Breast epithelium (tissue), 3 donors: ENCODE results near the gene BTBD7.

Experiments used
- POLR2AphosphoS5 ChIP-seq, 3 donors: sonication (generic); formaldehyde crosslinking; IDR thresholded peaks; one replicate each; pipeline ENCODE4 v1.6.1; 2017; ENCODE audit warnings: antibody characterized with exemption in 3 of 3
- TF ChIP-seq, protein P1 (sequence below), 3 donors: fragments of 450-650 bp; IDR thresholded peaks; one replicate each; pipeline ENCODE4 v1.5.1; 2016 to 2017; ENCODE audit warnings: antibody characterized with exemption in 3 of 3, mild to moderate bottlenecking in 3 of 3, moderate library complexity in 3 of 3

DNA sequence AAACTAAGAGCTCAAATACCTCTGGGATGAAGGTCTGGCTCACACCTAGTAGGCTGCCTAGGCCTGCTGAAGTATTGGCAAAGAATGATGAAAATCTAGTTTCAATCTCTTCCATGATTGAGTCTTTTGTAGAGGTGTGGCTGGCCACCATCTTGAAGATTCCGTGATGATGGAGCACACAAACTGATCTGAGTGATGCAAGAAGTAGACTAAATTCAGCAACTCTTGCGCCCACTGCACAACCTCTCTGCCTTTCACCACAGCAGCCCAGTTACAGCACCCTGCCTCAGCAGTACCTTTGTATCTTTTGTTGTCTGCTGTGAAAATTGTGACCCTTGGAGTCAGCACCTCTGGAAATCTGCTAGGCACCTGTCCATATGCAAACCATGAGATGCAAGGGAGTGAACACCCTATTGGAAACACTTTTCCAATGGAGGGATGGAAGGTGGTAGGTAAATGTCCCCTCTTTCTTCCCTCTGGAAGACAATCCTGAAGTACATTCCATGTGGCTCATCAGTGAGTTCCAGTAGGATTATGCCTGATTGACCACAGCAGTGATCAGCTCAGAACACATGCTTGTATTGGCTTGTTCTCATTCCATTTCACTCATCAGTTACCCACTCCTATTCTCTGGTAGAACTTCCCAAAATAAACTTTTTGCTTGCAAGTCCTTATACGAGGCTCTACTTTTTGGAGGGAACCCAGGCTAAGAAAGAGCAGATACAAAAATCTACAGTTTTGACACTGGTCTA lies 58.6 kb downstream of the BTBD7 start:
- no peak for TF ChIP-seq POLR2AphosphoS5 (IDR thresholded peaks at IDR 0.05)
- TF ChIP-seq, protein P1, sequence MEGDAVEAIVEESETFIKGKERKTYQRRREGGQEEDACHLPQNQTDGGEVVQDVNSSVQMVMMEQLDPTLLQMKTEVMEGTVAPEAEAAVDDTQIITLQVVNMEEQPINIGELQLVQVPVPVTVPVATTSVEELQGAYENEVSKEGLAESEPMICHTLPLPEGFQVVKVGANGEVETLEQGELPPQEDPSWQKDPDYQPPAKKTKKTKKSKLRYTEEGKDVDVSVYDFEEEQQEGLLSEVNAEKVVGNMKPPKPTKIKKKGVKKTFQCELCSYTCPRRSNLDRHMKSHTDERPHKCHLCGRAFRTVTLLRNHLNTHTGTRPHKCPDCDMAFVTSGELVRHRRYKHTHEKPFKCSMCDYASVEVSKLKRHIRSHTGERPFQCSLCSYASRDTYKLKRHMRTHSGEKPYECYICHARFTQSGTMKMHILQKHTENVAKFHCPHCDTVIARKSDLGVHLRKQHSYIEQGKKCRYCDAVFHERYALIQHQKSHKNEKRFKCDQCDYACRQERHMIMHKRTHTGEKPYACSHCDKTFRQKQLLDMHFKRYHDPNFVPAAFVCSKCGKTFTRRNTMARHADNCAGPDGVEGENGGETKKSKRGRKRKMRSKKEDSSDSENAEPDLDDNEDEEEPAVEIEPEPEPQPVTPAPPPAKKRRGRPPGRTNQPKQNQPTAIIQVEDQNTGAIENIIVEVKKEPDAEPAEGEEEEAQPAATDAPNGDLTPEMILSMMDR (IDR thresholded peaks at IDR 0.05) = no peak
